ENCODE results near the gene GRAMD2B. TPM values are rescaled to one million over a fixed set of nuclear protein-coding genes. Genes with fewer than 3 reads are reported as not detected.

Gene GRAMD2B
- total RNA-seq, 2 donors from 2014 or later = 8.3 to 11.7 TPM

DNA sequence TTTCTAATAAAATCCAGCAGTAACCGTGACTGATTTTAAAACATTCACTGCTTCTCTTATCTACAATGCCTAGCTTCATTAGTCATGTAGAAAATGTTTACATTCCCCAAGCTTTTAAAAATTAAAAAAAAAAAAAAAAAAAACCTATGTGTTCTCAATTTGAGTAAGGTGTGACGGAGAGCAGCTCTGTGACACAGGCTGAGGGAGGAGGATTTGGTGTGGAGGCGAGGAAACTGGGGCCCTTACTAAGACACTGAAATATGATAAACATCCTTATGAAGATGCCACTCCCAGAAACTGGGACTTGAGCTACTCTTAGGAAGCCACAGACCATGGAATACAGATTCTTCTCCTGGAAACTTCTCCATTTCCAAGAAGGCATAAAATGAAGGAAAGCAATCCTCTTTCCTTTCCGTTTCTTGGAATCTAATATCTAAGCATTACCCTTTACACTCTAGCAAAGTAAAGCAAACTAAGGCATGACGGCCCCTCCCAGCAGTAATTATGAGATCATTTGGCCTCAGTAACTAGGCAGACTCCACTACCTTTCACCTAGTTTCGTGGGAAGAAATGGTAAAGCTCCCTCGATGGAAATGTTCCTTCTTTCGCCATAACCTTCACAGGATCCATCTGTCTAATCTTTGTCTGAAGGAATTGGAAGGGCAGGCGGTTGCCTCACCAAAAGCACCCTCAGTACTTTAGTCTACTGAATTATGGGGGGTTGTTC, 23.5 kb downstream of the GRAMD2B start:
- no peak overlapping the region for H3K4me3 Mint-ChIP-seq
- peaks cover 36% of the 10 kb centered on the region for H3K4me1 Mint-ChIP-seq
- H3K27ac Mint-ChIP-seq = peak overlapping the region; percentile 68
- H3K36me3 Mint-ChIP-seq (ENCODE audit: low read depth) = peaks cover 2% of the 10 kb centered on the region
- ATAC-seq (peak; percentile 46), DNase-seq (no peak)
- H3K9me3 ChIP-seq (ENCODE audit: control insufficient read depth, low read length, poor library complexity, severe bottlenecking) = no peaks in the 10 kb centered on the region
- H3K27me3 Mint-ChIP-seq = no peaks in the 10 kb centered on the region

DNA sequence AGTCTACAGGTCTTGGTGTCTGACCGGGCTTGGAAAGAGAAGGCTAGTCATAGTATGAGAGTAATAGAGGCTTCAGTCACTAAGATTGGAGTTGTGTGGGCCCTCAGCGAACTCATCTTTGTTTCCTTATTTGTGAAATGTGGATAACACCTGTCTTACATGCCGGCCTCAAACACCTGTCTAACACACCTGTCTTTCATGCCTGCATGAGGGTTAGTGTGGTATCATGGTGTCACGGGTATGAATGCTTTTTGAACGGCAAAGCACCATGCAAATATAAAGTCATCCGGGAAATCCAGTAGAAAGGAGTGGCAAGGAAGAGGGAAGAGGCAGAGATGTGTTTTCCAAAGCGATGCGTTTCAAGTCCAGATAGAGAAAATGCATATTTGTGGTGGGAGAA, 25.5 kb downstream of the GRAMD2B start:
- no peaks in the 10 kb centered on the region for H3K9me3 ChIP-seq (ENCODE audit: control insufficient read depth, low read length, poor library complexity, severe bottlenecking)
- DNase-seq (no peak), ATAC-seq (no peak)
- Mint-ChIP-seq H3K27me3 (no peaks in the 10 kb centered on the region), H3K36me3 (ENCODE audit: low read depth) (peaks cover 5% of the 10 kb centered on the region), H3K4me3 (peak overlapping the region; percentile 62), H3K4me1 (peaks cover 41% of the 10 kb centered on the region), H3K27ac (peak overlapping the region; percentile 99)

DNA sequence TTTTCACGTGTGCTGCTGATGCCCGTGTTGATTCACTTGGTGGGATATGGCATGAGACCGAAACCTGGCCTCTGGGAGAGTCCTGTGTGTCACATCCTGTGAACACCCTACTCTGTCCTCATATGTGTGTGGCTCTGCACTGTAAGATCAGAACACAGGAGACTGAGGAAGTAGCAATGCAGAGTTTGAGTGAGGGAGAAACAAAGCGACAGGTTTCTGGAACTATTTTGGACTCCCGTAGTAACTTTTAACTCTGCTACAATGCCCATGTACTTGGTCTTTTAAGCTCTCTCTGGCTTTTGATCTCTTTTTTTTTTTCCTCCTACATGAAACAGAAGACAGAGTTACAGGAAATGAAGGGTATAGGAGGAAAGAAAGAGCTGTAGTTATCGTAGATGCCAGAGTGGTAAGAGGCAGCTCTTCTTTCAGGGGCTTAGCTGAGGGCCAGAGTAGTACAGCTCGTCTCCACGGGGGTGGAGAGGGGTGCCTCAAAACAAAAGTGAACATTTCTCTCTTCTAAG, 26.6 kb downstream of the GRAMD2B start:
- DNase-seq (peak in 2 of 3 donors; percentile 14 to 20), ATAC-seq (peak; percentile 80)
- no peaks in the 10 kb centered on the region for H3K9me3 ChIP-seq (ENCODE audit: control insufficient read depth, low read length, poor library complexity, severe bottlenecking)
- peak overlapping the region; percentile 99 for H3K27ac Mint-ChIP-seq
- no peaks in the 10 kb centered on the region for H3K27me3 Mint-ChIP-seq
- peaks cover 39% of the 10 kb centered on the region for H3K4me1 Mint-ChIP-seq
- H3K36me3 Mint-ChIP-seq (ENCODE audit: low read depth) = peaks cover 8% of the 10 kb centered on the region
- peak overlapping the region; percentile 91 for H3K4me3 Mint-ChIP-seq

DNA sequence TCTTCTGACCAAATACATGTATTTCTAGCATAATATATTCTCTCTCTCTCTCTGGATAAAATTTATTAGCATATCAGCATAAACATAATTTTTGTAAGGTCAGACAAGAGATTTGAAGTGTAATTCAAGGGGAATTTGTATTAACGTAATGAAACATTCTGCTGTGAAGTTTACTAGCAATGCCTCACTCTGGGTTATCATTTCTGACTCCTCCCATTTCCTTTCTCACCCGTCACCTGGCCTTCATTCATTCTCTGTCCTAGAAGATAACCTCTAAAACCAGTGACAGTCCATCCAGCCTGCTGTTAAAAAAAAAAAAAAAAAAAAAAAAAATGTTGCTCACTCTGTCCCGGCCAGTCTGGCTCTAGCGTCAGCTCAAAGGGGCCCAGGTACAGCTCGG, 27.1 kb downstream of the GRAMD2B start:
- peak; percentile 73 for ATAC-seq
- Mint-ChIP-seq H3K36me3 (ENCODE audit: low read depth) (peaks cover 8% of the 10 kb centered on the region), H3K4me3 (peak overlapping the region; percentile 91), H3K27ac (peak overlapping the region; percentile 99), H3K27me3 (no peaks in the 10 kb centered on the region), H3K4me1 (peaks cover 40% of the 10 kb centered on the region)
- no peaks in the 10 kb centered on the region for H3K9me3 ChIP-seq (ENCODE audit: control insufficient read depth, low read length, poor library complexity, severe bottlenecking)
- no peak for DNase-seq

DNA sequence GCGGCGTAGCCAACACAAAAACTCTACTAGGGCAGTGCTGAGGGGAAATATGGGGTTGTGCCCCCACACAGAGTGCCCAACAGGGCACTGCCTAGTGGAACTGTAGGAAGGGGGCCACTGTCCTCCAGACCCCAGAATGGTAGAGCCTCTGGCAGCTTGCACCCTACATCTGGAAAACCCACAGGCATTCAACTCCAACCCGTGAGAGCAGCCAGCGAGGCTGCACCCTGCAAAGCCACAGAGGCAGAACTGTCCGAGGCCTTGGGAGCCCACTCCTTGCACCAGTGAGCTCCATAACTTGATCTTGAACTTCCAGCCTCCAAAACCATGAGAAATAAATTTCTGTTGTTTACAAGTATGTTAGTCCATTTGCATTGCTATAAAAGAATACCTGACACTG, 27.7 kb downstream of the GRAMD2B start:
- H3K4me1 Mint-ChIP-seq = peaks cover 41% of the 10 kb centered on the region
- ATAC-seq (no peak), DNase-seq (no peak)
- no peaks in the 10 kb centered on the region for H3K27me3 Mint-ChIP-seq
- H3K9me3 ChIP-seq (ENCODE audit: control insufficient read depth, low read length, poor library complexity, severe bottlenecking) = no peaks in the 10 kb centered on the region
- peak overlapping the region; percentile 99 for H3K27ac Mint-ChIP-seq
- H3K36me3 Mint-ChIP-seq (ENCODE audit: low read depth) = peaks cover 8% of the 10 kb centered on the region
- H3K4me3 Mint-ChIP-seq = no peak overlapping the region

DNA sequence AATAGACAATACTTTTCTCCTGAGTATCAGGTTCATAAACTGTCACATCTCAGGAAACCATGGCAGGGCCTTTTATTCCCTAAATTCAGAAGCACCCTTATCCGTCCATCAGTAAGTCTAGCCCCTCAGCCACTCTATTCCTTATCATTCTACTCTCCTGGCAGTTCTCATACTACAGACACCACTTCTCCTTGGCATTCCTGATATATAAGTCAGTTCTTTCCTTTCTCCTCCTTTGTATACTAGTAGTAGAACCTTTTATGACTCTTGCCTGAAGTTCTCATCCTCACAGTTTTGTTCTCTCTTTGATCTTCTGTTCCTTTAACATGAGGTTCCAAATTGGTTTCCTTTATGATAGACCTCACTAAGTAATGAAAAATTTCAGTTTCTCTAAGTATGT, 29.3 kb downstream of the GRAMD2B start:
- ATAC-seq (no peak), DNase-seq (no peak)
- Mint-ChIP-seq H3K4me1 (peaks cover 48% of the 10 kb centered on the region), H3K36me3 (ENCODE audit: low read depth) (peaks cover 8% of the 10 kb centered on the region), H3K27me3 (no peaks in the 10 kb centered on the region), H3K4me3 (no peak overlapping the region), H3K27ac (no peak overlapping the region)
- no peaks in the 10 kb centered on the region for H3K9me3 ChIP-seq (ENCODE audit: control insufficient read depth, low read length, poor library complexity, severe bottlenecking)

DNA sequence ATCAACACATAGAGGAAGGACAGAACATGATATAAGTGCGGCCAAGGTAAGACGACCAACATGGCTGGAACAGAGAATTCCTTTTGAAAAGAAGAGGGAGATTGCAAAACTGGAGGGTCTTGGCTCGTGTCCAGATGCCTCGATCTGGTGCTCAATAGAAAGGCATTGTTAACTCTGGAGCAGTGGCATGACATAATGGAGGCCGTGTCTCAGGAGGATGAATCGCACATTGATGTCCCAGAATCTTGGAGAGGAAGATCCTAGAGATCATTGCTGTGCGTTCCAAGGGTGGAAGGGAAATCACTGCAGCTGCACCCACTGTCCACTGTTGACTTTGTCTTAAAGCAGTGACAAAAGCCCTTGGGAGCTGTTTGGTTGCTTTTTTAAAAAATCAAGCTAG, 30.9 kb downstream of the GRAMD2B start:
- H3K27ac Mint-ChIP-seq = no peak overlapping the region
- ATAC-seq = no peak
- no peak for DNase-seq
- no peak overlapping the region for H3K4me3 Mint-ChIP-seq
- H3K4me1 Mint-ChIP-seq = peaks cover 38% of the 10 kb centered on the region
- no peaks in the 10 kb centered on the region for H3K27me3 Mint-ChIP-seq
- H3K36me3 Mint-ChIP-seq (ENCODE audit: low read depth) = peaks cover 10% of the 10 kb centered on the region
- H3K9me3 ChIP-seq (ENCODE audit: control insufficient read depth, low read length, poor library complexity, severe bottlenecking) = no peaks in the 10 kb centered on the region

DNA sequence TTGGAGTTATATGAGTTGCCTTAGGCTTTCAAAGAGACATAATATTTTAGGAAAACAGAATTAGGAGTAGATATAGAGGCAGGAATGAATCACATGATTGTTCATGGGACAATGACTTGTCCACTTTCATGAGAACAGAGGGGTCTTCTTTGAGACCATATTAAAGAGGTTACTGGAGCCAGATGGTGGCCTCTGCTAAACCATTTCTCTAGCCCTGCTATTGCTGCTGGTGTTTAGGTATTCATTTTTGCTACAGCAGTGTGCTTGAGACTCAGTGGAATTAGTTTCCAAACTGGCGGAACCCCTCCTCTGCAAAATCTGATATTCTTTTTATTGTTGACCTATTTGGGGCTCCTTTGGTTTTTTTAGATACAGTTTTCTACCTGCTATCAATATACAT, 31.3 kb downstream of the GRAMD2B start:
- H3K27me3 Mint-ChIP-seq = no peaks in the 10 kb centered on the region
- H3K9me3 ChIP-seq (ENCODE audit: control insufficient read depth, low read length, poor library complexity, severe bottlenecking) = no peaks in the 10 kb centered on the region
- DNase-seq (no peak), ATAC-seq (no peak)
- peaks cover 10% of the 10 kb centered on the region for H3K36me3 Mint-ChIP-seq (ENCODE audit: low read depth)
- no peak overlapping the region for H3K27ac Mint-ChIP-seq
- H3K4me3 Mint-ChIP-seq = no peak overlapping the region
- H3K4me1 Mint-ChIP-seq = peaks cover 36% of the 10 kb centered on the region

DNA sequence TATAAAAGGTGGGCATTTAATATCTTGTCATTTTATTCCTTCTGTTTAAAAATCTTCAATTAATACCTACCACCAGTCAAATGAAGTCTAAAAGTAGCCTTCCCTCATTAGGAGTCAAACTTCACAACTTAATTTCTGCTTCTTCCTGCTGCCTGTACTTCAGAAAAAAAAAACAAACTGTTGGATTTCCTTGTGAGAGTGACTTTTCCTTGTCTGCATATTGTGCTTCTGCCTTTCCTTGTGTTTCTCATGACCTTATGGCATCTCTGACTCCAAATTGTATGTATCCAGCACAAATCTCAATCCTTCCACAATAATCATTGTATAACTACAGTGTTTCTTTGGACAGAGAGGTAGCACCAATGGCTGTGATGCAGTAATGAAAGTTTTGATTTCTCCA, 32.1 kb downstream of the GRAMD2B start:
- H3K36me3 Mint-ChIP-seq (ENCODE audit: low read depth) = peaks cover 10% of the 10 kb centered on the region
- no peak for DNase-seq
- no peaks in the 10 kb centered on the region for H3K9me3 ChIP-seq (ENCODE audit: control insufficient read depth, low read length, poor library complexity, severe bottlenecking)
- H3K27ac Mint-ChIP-seq = no peak overlapping the region
- peaks cover 28% of the 10 kb centered on the region for H3K4me1 Mint-ChIP-seq
- no peak for ATAC-seq
- H3K27me3 Mint-ChIP-seq = no peaks in the 10 kb centered on the region
- no peak overlapping the region for H3K4me3 Mint-ChIP-seq

DNA sequence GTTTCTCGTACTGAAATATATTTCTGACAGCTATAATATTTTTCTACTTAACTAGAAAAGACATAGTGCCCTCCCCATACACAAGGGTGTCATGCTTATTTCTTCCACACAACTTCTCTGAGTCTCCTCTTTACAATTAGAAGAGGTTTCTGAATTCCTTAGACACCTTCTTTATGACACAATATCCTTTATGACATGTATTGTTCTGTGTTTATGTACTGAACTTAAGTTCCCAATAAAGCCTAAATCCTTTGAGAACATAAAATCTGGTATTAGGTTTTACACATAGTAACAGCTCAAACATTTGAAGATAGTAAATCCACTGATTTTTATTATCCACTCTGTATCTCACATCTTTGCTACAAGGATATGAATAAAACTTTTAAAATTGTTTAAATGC, 32.5 kb downstream of the GRAMD2B start:
- Mint-ChIP-seq H3K4me1 (peaks cover 26% of the 10 kb centered on the region), H3K4me3 (no peak overlapping the region), H3K36me3 (ENCODE audit: low read depth) (peaks cover 11% of the 10 kb centered on the region), H3K27ac (no peak overlapping the region), H3K27me3 (no peaks in the 10 kb centered on the region)
- ATAC-seq = no peak
- DNase-seq = no peak
- no peaks in the 10 kb centered on the region for H3K9me3 ChIP-seq (ENCODE audit: control insufficient read depth, low read length, poor library complexity, severe bottlenecking)

DNA sequence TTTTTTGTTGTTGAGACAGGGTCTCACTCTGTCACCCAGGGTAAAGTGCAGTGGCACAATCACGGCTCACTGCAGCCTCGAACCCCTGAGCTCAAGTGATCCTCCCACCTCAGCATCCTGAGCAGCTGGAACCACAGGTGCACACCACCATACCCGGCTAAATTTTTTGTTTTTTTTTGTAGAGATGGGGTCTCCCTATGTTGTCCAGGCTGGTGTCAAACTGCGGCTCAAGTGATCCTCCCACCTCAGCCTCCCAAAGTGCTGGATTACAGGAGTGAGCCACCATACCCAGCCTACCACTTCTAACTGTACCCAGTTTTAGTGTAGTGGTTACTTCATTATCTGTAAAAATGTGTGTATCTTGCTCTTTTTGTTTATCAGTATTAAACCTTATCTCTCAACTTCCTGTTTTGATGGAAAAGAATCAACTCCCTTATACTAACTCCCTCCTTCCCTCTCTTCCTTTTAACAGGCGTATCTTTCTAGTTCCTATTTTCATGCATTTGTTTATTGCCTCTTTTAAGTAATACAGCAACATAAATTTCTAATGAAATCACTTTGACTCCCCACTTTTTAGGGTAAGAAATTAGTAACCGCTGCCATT, 33.1 kb downstream of the GRAMD2B start:
- Mint-ChIP-seq H3K27ac (no peak overlapping the region), H3K36me3 (ENCODE audit: low read depth) (peaks cover 11% of the 10 kb centered on the region), H3K4me1 (peaks cover 26% of the 10 kb centered on the region), H3K27me3 (no peaks in the 10 kb centered on the region), H3K4me3 (no peak overlapping the region)
- no peak for DNase-seq
- no peak for ATAC-seq
- H3K9me3 ChIP-seq (ENCODE audit: control insufficient read depth, low read length, poor library complexity, severe bottlenecking) = no peaks in the 10 kb centered on the region

DNA sequence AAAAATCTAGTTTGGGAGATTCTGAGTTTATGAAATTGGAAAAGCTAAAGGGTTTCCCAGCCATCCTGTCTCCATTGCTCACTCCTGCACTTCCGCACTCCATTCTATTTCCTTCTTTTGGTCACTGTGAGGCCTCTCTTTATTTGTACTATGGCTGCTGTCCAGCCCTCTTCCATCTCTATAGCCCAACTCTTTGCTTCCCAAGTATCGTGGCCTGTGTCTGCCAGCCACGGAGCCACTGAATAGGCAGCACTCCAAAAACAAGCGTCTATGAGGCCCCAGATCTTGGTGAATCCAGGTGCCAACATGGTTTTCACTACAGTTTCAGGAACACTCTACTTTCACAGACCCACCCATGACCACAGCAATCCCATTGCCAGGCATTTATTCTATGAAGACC, 37.2 kb downstream of the GRAMD2B start:
- Mint-ChIP-seq H3K27ac (no peak overlapping the region), H3K36me3 (ENCODE audit: low read depth) (peaks cover 7% of the 10 kb centered on the region), H3K27me3 (no peaks in the 10 kb centered on the region), H3K4me3 (no peak overlapping the region), H3K4me1 (peaks cover 24% of the 10 kb centered on the region)
- ATAC-seq (no peak), DNase-seq (no peak)
- no peaks in the 10 kb centered on the region for H3K9me3 ChIP-seq (ENCODE audit: control insufficient read depth, low read length, poor library complexity, severe bottlenecking)

DNA sequence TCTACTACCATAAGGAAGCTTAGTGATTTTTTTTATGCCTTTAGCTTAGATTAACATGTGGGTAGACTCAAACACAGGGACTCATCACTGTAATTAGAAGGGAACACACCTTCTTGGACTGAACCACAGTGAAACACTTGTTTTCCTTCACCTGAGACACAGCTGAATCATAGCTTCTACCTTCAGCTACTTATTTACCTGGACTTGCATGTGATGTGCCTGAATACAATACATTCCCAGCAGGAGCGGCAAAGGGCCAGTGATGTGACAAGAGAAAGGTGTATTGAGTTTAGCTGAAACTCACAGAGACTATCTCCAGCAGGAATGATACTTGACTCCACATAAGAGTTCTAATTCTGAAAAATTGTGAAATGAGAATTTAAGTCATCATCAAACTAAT, 37.8 kb downstream of the GRAMD2B start:
- Mint-ChIP-seq H3K36me3 (ENCODE audit: low read depth) (peaks cover 7% of the 10 kb centered on the region), H3K4me1 (peaks cover 24% of the 10 kb centered on the region), H3K27me3 (no peaks in the 10 kb centered on the region), H3K4me3 (no peak overlapping the region), H3K27ac (peak overlapping the region; percentile 48)
- no peaks in the 10 kb centered on the region for H3K9me3 ChIP-seq (ENCODE audit: control insufficient read depth, low read length, poor library complexity, severe bottlenecking)
- DNase-seq (no peak), ATAC-seq (no peak)

DNA sequence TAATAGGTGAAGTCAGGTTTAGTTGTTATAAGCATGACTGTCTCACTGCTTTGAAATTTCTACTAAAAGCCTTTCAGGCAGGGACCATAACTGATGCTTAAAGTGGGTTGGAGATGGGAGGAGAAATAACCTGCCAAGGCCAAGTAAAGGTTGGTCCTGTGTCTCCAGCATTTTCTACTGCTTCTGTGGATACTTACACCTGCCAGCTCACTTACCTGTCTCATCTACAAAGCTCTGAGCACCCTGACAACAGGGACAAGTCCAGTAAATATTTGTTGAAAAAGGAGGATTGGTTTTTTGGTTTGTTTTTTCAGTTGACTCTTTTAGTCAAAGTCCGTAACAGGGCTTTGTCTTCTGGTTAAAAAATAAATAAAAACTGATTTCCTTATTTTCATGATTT, 38.6 kb downstream of the GRAMD2B start:
- peak overlapping the region; percentile 34 for H3K27ac Mint-ChIP-seq
- peaks cover 12% of the 10 kb centered on the region for H3K36me3 Mint-ChIP-seq (ENCODE audit: low read depth)
- H3K4me1 Mint-ChIP-seq = peaks cover 17% of the 10 kb centered on the region

More for the DNA sequence above, 38.6 kb downstream of the GRAMD2B start:
- no peak for ATAC-seq
- H3K9me3 ChIP-seq (ENCODE audit: control insufficient read depth, low read length, poor library complexity, severe bottlenecking) = no peaks in the 10 kb centered on the region
- Mint-ChIP-seq H3K27me3 (no peaks in the 10 kb centered on the region), H3K4me3 (no peak overlapping the region)
- no peak for DNase-seq
